Esophagus mucosa (tissue), 1 donor: ENCODE measurements around the gene MPPE1. TPM values are rescaled to one million over a fixed set of nuclear protein-coding genes. Genes with fewer than 3 reads are reported as not detected.
A peak's percentile ranks its signal among the peaks of the same experiment; 100 is the strongest.

Experiments
- ATAC-seq: fragments of 200-7000 bp; cut with Tn5 transposase; one replicate; pipeline ENCODE4 v1.9.1; 2020
- total RNA-seq: library from RNA; stranded (reverse); gene quantifications from one replicate; pipeline ENCODE4 v1.2.4, GENCODE V29; 2023
- donor health status: DM: yes; HTN: yes; CAD: no.

Gene MPPE1, protein sequence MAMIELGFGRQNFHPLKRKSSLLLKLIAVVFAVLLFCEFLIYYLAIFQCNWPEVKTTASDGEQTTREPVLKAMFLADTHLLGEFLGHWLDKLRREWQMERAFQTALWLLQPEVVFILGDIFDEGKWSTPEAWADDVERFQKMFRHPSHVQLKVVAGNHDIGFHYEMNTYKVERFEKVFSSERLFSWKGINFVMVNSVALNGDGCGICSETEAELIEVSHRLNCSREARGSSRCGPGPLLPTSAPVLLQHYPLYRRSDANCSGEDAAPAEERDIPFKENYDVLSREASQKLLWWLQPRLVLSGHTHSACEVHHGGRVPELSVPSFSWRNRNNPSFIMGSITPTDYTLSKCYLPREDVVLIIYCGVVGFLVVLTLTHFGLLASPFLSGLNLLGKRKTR
- 25.7 TPM for total RNA-seq

GRCh38 chr18:11908182-11909060 is at the start of gene MPPE1:
MPPE1 (minus strand) TSS chr18:11908317; CDS start chr18:11897264, 11,053 bp downstream.
- peak; percentile 90 for ATAC-seq

DNA sequence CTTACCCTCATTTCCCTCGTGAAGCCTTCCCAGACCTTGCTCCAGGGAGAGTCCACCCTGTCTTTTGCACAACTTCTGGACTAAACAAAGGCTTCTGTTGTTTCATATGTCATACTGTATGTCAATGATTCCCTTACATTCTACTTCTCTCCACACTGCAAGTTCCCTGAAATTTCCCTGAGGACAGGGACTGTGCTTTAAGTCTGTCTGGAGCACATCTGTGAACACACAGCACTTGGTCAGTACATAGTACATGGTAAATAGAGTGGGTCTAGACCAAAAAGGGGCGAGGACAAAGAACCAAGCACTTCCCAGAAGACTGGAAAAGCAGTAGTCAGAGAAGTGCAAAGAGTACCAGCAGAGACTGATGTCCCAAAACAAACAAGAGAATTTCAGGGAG is 49.5 kb upstream of the MPPE1 start:
- no peak for ATAC-seq

- ATAC-seq = no peak
These were observed 48.5 kb upstream of the MPPE1 start for GRCh38 chr18:11956371-11957308.

DNA sequence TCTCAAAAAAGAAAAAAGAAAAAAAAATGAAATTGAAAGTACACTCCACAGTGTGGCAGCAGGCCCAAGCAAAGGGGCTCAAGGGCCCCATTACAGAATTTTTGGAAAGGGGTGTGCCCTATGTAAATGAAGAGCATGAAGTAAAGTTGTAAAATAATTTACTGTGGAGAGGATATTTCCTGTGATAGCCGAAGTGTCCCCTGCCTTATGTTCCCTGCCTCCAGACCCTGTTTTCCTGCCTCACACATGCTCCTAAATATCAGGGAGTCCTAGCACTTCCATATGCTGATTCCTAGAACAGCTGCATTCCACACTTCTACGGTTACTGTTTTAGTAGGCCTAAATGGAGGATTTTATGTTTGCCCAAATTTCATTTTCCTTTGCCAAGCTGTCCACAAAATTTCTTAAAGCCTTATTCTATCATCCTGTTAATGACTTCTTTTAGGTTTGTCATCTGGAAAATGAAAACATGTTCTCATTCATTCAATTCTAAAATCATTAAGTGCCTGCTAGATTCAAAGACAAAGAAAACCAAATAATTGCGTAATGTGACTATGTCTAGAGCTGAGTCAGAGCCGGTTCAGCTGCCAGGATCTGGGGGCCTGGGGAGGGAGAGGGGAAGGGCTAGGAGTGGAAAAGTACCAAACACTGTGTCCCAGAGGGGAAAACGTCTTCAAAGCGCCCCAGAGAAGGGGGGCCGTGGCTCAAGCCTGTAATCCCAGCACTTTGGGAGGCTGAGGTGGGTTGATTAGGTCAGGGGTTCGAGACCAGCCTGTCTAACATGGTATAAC is 47.3 kb upstream of the MPPE1 start:
- peak; percentile 68 for ATAC-seq

- ATAC-seq = peak; percentile 14
These were observed 45.0 kb upstream of the MPPE1 start for GRCh38 chr18:11953113-11953512.

DNA sequence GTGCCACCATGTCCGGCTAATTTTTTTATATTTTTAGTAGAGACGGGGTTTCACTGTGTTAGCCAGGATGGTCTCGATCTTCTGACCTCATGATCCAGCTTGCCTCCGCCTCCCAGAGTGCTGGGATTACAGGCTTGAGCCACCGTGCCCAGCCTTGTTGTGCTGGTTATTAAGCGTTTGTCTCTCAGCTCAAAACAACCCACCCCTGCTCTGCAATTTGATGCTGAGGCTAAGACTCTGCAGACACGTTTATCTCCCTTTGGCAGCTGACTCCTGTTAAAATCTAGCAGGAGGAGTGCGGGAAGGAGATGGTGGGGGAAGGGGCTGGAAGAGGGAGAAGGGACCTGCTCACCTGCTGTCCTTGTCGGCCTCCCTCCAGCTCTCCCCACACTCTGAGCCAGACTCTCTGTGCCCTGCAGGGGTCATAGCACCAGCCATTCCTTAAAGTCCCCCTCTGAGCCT is 43.3 kb upstream of the MPPE1 start:
- no peak for ATAC-seq

- ATAC-seq = no peak
These were observed 42.7 kb upstream of the MPPE1 start for GRCh38 chr18:11950824-11951223.

- no peak for ATAC-seq
These were observed 40.9 kb upstream of the MPPE1 start for GRCh38 chr18:11948852-11949523.

GRCh38 chr18:11947214-11948191 is 39.4 kb upstream of the MPPE1 start:
- peak; percentile 85 for ATAC-seq

GRCh38 chr18:11946756-11947155 is 38.6 kb upstream of the MPPE1 start:
- ATAC-seq = no peak

- peak; percentile 46 for ATAC-seq
These were observed 37.9 kb upstream of the MPPE1 start for GRCh38 chr18:11945834-11946659.

- no peak for ATAC-seq
These were observed 36.7 kb upstream of the MPPE1 start for GRCh38 chr18:11944786-11945185.

DNA sequence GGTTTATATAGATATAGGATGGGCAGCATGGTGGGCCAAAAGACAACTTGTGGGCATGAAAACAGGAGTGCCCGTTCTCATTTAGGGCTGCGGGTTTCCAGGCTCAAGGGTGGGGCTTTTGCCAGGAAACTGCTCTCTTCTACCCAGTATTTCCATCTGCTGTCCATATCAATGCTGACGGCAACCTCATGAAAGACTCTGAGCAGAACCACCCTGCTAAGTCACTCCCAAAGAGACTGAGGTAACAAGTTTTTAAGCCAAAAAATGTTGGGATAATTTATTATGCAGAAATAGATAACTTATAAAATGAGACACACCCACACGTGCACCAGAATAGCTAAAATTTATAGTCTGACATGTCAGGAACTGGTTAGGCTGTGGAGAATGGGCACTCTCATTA is 36.1 kb upstream of the MPPE1 start:
- no peak for ATAC-seq

DNA sequence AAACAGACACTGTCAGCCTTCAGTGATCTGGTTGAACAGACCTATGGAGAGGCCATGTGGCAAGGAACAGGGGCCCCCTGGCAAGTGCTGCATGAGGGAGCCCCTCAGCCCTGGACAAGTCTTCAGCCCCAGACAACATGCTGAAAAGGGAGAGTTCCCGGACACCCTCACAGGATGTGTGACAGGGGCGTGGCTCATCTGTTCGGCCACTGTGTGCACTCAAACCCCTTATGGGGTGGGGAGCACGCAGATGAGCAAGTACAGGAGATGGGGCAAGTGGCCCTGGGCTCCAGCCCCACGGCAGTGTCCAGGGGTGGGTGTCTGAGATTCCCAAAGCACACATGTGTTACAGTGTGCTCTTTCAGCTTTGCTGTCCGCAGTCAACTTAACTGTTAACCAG is 35.4 kb upstream of the MPPE1 start:
- no peak for ATAC-seq

GRCh38 chr18:11940956-11941355 is 32.8 kb upstream of the MPPE1 start:
- ATAC-seq = no peak

DNA sequence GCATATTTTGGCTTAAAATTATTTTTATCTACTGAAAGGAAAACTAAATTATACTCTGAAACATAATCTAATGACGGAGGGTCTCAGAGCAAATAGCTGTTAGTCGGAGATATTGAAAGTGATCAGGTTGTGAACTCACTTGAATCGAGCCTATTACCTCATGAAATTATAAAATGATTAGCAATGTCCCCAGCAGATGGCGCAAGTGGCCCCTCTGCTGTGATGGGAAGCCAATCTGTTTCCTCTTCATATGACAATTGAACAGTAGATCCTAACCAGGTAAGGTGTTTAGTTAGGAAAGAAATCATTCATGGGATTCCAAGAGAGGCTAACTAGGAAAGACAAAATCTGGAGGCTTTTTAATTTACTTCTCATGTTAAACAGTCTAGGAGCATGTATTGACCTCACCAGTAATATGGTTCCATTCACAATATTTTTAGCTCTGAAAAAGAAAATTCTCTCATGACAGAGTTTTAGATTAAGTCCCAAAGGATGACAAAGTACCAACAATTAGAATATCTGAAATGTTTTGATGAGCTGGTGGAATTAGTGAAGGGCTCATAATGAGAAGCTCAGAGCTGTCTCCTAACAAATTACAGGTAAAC is 29.9 kb upstream of the MPPE1 start:
- ATAC-seq = peak; percentile 79

GRCh38 chr18:11932393-11932792 is 24.3 kb upstream of the MPPE1 start:
- no peak for ATAC-seq

GRCh38 chr18:11927497-11927896 is 19.4 kb upstream of the MPPE1 start:
- ATAC-seq = no peak
